KMS-11 (cell line): ENCODE results near the gene KRT32.

Experiments used
- H2AFZ ChIP-seq: fragments of 200-600 bp; sonication (generic); 2 replicates; pipeline ENCODE4 v1.6.1; 2016; ENCODE audit warnings: antibody characterized with exemption, mixed run types, low read depth
- H3K27ac ChIP-seq: fragments of 200-600 bp; sonication (generic); 2 replicates; pipeline ENCODE4 v1.6.1; 2016; ENCODE audit warnings: mild to moderate bottlenecking, mixed run types
- H3K27me3 ChIP-seq: fragments of 200-600 bp; sonication (generic); 2 replicates; pipeline ENCODE4 v1.6.1; 2017; ENCODE audit warnings: mild to moderate bottlenecking, low read depth, mixed run types, moderate library complexity; ENCODE audit not compliant: insufficient read depth
- H3K36me3 ChIP-seq: fragments of 200-600 bp; sonication (generic); 2 replicates; pipeline ENCODE4 v1.6.1; 2017; ENCODE audit warnings: mild to moderate bottlenecking, mixed run types; ENCODE audit not compliant: insufficient read depth
- H3K4me1 ChIP-seq: fragments of 200-600 bp; sonication (generic); 2 replicates; pipeline ENCODE4 v1.6.1; 2016; ENCODE audit warnings: mild to moderate bottlenecking, low read depth, mixed run types; ENCODE audit not compliant: poor library complexity, severe bottlenecking
- H3K4me2 ChIP-seq: fragments of 200-600 bp; sonication (generic); 2 replicates; pipeline ENCODE4 v1.7.0; 2016; ENCODE audit warnings: mild to moderate bottlenecking, mixed run types
- H3K4me3 ChIP-seq: fragments of 200-600 bp; sonication (generic); IDR thresholded peaks from 2 replicates; pipeline ENCODE4 v1.6.1; 2017; ENCODE audit warnings: low read depth, low read length, mixed read lengths; ENCODE audit not compliant: insufficient read depth
- H3K79me2 ChIP-seq: fragments of 200-600 bp; sonication (generic); 2 replicates; pipeline ENCODE4 v1.6.1; 2016; ENCODE audit warnings: low read depth, mixed run types; ENCODE audit not compliant: insufficient read depth
- H3K9ac ChIP-seq: fragments of 200-600 bp; sonication (generic); 2 replicates; pipeline ENCODE4 v1.6.1; 2016; ENCODE audit warnings: mild to moderate bottlenecking, mixed run types
- H4K20me1 ChIP-seq: fragments of 200-600 bp; sonication (generic); 2 replicates; pipeline ENCODE4 v1.6.1; 2016; ENCODE audit warnings: mild to moderate bottlenecking, mixed run types; ENCODE audit not compliant: insufficient read depth
- TF ChIP-seq, protein P1 (sequence below): fragments of 200-600 bp; sonication (generic); conservative IDR thresholded peaks from 2 replicates; pipeline ENCODE4 v1.6.1; 2017; ENCODE audit warnings: low read depth, mild to moderate bottlenecking, antibody characterized with exemption, low read length, moderate library complexity, mixed read lengths

Gene KRT32

DNA sequence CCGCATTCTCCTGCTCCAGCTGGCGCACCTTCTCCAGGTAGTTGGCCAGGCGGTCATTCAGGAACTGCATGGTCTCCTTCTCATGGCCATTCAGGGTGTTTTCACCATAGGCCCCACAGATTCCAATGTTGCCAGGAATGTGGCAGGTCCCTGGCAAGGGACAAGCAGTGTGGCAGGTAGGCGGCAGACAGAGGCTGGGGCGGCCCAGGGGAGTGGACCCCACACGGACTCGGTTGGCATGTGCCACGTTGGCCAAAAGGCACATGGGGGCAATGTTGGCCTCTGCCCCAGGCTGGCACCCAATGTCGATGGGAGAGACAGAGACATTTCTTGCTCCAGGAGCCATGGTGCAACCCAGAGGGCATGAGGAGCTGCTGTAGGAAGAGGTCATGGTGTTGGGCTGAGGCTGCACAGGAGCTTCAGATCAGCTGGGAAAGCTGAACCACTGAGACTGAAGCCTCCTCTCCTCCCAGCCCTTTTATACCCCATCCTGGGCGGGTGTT lies 26.6 kb downstream of the KRT32 start, which contains the start of gene KRT38:
TSS of gene KRT38 (minus strand) at position 453 of the 503 bp plus-strand sequence. CDS start at position 391, 62 bp downstream.
- H3K4me3 ChIP-seq: no peak within 1 kb of the TSS
- H3K27ac ChIP-seq: no peak within 1 kb of the TSS
- no peaks in the 10 kb centered on the region for H3K4me1 ChIP-seq
- H3K4me2 ChIP-seq: no peak within 1 kb of the TSS
- no peak within 1 kb of the TSS for H2AFZ ChIP-seq
- H3K79me2 ChIP-seq: no peaks in the 10 kb centered on the region
- TF ChIP-seq, protein P1, sequence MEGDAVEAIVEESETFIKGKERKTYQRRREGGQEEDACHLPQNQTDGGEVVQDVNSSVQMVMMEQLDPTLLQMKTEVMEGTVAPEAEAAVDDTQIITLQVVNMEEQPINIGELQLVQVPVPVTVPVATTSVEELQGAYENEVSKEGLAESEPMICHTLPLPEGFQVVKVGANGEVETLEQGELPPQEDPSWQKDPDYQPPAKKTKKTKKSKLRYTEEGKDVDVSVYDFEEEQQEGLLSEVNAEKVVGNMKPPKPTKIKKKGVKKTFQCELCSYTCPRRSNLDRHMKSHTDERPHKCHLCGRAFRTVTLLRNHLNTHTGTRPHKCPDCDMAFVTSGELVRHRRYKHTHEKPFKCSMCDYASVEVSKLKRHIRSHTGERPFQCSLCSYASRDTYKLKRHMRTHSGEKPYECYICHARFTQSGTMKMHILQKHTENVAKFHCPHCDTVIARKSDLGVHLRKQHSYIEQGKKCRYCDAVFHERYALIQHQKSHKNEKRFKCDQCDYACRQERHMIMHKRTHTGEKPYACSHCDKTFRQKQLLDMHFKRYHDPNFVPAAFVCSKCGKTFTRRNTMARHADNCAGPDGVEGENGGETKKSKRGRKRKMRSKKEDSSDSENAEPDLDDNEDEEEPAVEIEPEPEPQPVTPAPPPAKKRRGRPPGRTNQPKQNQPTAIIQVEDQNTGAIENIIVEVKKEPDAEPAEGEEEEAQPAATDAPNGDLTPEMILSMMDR: no peak
- H3K9ac ChIP-seq: no peak within 1 kb of the TSS
- no peaks in the 10 kb centered on the region for H3K36me3 ChIP-seq
- no peaks in the 10 kb centered on the region for H3K27me3 ChIP-seq
- H4K20me1 ChIP-seq: no peaks in the 10 kb centered on the region

DNA sequence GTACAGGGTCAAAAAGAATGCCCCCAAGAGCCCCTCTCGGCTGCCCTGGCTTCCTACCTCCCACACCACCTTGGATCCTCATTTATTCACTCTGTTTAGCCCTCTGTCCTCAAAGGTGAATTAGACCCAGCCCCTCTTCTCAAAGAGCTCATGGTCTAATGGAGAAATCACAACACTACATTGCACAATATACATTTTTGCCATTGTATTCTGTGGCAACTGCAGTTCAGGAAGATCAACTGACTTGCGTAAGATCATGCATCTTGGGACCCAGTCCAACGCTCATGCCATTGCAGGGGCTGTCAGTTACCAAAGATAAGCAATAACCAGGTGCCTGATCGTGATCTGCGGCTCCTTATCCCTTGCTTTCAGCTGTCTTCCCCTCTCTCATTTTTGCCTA lies 27.8 kb downstream of the KRT32 start:
- no peaks in the 10 kb centered on the region for H3K27me3 ChIP-seq
- TF ChIP-seq, protein P1: no peak
- H3K9ac ChIP-seq: no peak overlapping the region
- no peaks in the 10 kb centered on the region for H4K20me1 ChIP-seq
- no peak overlapping the region for H2AFZ ChIP-seq
- no peak overlapping the region for H3K4me2 ChIP-seq
- no peaks in the 10 kb centered on the region for H3K4me1 ChIP-seq
- no peaks in the 10 kb centered on the region for H3K79me2 ChIP-seq
- no peaks in the 10 kb centered on the region for H3K36me3 ChIP-seq
- no peak overlapping the region for H3K4me3 ChIP-seq
- H3K27ac ChIP-seq: no peak overlapping the region

DNA sequence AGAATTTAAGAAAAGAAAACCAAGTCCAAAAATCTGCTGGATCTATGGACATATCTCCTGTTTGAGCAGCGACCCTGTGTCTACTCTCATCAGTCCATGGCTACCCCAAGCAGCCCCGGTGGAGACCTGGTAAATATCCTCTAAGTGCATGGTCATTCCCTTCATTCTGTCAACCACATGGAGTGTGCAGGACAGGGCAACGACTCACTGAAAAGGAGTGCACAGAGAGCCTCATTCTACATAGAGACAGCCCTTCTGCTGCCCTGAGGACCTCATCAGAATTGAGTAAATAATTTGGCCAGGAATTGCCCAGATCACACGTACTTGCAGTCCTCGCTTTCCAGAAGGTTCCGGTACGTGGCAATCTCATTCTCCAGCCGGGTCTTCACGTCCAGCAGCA lies 29.4 kb downstream of the KRT32 start:
- Histone ChIP-seq H3K27ac (no peak overlapping the region), H3K4me3 (no peak overlapping the region), H4K20me1 (no peaks in the 10 kb centered on the region), H3K9ac (no peak overlapping the region), H2AFZ (no peak overlapping the region), H3K4me2 (no peak overlapping the region), H3K27me3 (no peaks in the 10 kb centered on the region), H3K36me3 (no peaks in the 10 kb centered on the region), H3K4me1 (no peaks in the 10 kb centered on the region), H3K79me2 (no peaks in the 10 kb centered on the region)
- TF ChIP-seq, protein P1: no peak

DNA sequence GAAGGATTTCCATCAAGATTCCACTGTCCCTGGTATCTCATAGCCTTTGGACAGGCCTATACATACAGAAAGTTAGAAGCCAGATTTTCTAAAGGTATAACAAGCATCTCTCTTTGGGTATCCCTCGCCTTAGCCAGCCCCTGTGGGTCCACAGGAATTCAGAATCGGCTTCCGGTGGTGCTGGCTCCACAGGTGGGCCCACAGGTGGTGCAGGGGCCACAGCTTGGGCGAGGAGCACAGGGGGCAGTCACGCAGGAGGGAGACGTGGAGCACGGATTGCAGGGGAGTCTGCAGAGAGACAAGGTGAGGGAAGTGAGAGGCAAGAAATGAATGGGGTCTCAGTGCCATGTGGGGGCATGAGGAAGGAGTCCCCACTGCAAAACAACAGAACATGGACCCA lies 29.9 kb downstream of the KRT32 start:
- H4K20me1 ChIP-seq: no peaks in the 10 kb centered on the region
- H3K9ac ChIP-seq: no peak overlapping the region
- TF ChIP-seq, protein P1: no peak
- H3K79me2 ChIP-seq: no peaks in the 10 kb centered on the region
- H2AFZ ChIP-seq: no peak overlapping the region
- H3K27ac ChIP-seq: no peak overlapping the region
- H3K27me3 ChIP-seq: no peaks in the 10 kb centered on the region
- H3K4me2 ChIP-seq: no peak overlapping the region
- no peak overlapping the region for H3K4me3 ChIP-seq
- no peaks in the 10 kb centered on the region for H3K36me3 ChIP-seq
- no peaks in the 10 kb centered on the region for H3K4me1 ChIP-seq
